HG02571 (cell line): ENCODE measurements around the gene GPR3.

Experiments
- ATAC-seq: cut with Tn5 transposase; IDR thresholded peaks from one replicate; pipeline ENCODE4 v1.9.1; 2021; ENCODE audit warnings: mild to moderate bottlenecking, moderate library complexity; ENCODE audit not compliant: unreplicated experiment

GPR3 gene

GRCh38 chr1:27358038-27358927, 34.1 kb upstream of the GPR3 start:
- ATAC-seq: no peak

- ATAC-seq: no peak
These were observed 33.5 kb upstream of the GPR3 start for GRCh38 chr1:27358928-27359313.

GRCh38 chr1:27359822-27360158, 32.6 kb upstream of the GPR3 start:
- no peak for ATAC-seq

- no peak for ATAC-seq
These were observed 32.0 kb upstream of the GPR3 start for GRCh38 chr1:27360159-27361043.

GRCh38 chr1:27361044-27361402, 31.4 kb upstream of the GPR3 start:
- ATAC-seq: no peak

- no peak for ATAC-seq
These were observed 30.9 kb upstream of the GPR3 start for GRCh38 chr1:27361553-27361952.

- no peak for ATAC-seq
These were observed 28.4 kb upstream of the GPR3 start for GRCh38 chr1:27363766-27364695.

GRCh38 chr1:27364696-27365371, 27.6 kb upstream of the GPR3 start:
- no peak for ATAC-seq

- ATAC-seq: no peak
These were observed 26.9 kb upstream of the GPR3 start for GRCh38 chr1:27365372-27366112.

- ATAC-seq: no peak
These were observed 26.4 kb upstream of the GPR3 start for GRCh38 chr1:27366113-27366410.

GRCh38 chr1:27366411-27367159, 25.8 kb upstream of the GPR3 start, which contains the start of gene MAP3K6:
TSS of gene MAP3K6 (minus strand) at chr1:27366961. CDS start at chr1:27366597, 364 bp downstream.
- no peak for ATAC-seq

- no peak for ATAC-seq
These were observed 25.2 kb upstream of the GPR3 start for GRCh38 chr1:27367160-27367650.

- ATAC-seq: no peak
These were observed 23.4 kb upstream of the GPR3 start for GRCh38 chr1:27368869-27369582.

GRCh38 chr1:27372022-27372807, 20.2 kb upstream of the GPR3 start:
- no peak for ATAC-seq

GRCh38 chr1:27372808-27373690, 19.4 kb upstream of the GPR3 start:
- ATAC-seq: no peak

- ATAC-seq: no peak
These were observed 17.9 kb upstream of the GPR3 start, which contains the start of gene FCN3 for GRCh38 chr1:27374362-27375086. TSS of gene FCN3 (minus strand) at chr1:27374824. CDS start at chr1:27374818, 6 bp downstream.
